ENCODE data around the gene ITPRID1. TPM values are rescaled to one million over a fixed set of nuclear protein-coding genes. Genes with fewer than 3 reads are reported as not detected.
"Not testable (repeated sequence)": the region's sequence is repeated elsewhere in the genome, so short reads cannot be mapped to it uniquely, and the experiment has no call there.

The ITPRID1 gene
- polyA plus RNA-seq, 1 donor (not counting 4 experiments of a cell fraction or from before 2014, with no cell fraction given), result not detected

GRCh38 chr7:31526864-31527263 is 13.0 kb downstream of the ITPRID1 start:
- FAIRE-seq (no peak), DNase-seq (ENCODE audit: low read depth, low spot score) (no peak)
- Histone ChIP-seq H3K79me2 (ENCODE audit: control insufficient read depth, insufficient read depth, low read length) (no peaks in the 10 kb centered on the region), H3K9me1 (ENCODE audit: control insufficient read depth, extremely low read depth, insufficient read depth, low read length) (no peaks in the 10 kb centered on the region), H3K27me3 (ENCODE audit: control insufficient read depth, extremely low read depth, insufficient read depth, low read length) (peaks cover 4% of the 10 kb centered on the region), H3K9me3 (ENCODE audit: control insufficient read depth, low read depth, low read length) (no peaks in the 10 kb centered on the region), H3K36me3 (ENCODE audit: control insufficient read depth in 2 of 2, extremely low read depth in 1 of 2, insufficient read depth in 2 of 2, low read length in 2 of 2) (no peaks in the 10 kb centered on the region), H2AFZ (ENCODE audit: control insufficient read depth, low read length) (no peak overlapping the region), H3K27ac (ENCODE audit: control insufficient read depth, insufficient read depth, low read length) (no peak overlapping the region), H4K20me1 (ENCODE audit: control insufficient read depth, extremely low read depth, insufficient read depth, low read length) (no peaks in the 10 kb centered on the region), H3K4me3 (ENCODE audit: control insufficient read depth in 2 of 3, extremely low read depth in 1 of 3, insufficient read depth in 2 of 3, low read depth in 1 of 3, low read length in 3 of 3) (no peak overlapping the region), H3K4me2 (ENCODE audit: control insufficient read depth, extremely low read depth, insufficient read depth, low read depth, low read length) (no peak overlapping the region), H3K9ac (ENCODE audit: control insufficient read depth, extremely low read depth, insufficient read depth, low read length) (no peak overlapping the region), H3K4me1 (ENCODE audit: control insufficient read depth, extremely low read depth, insufficient read depth, low read length) (no peaks in the 10 kb centered on the region)
- dilution Hi-C loops (cut with MboI; ENCODE audit: extremely low pct_ligation_motif_present, low sequenced_read_pairs), result no loop called here
- no peak for TF ChIP-seq EZH2 (IDR thresholded peaks at IDR 0.05; ENCODE audit: low read length)
- TF ChIP-seq CTCF (optimal IDR thresholded peaks at IDR 0.05 in 1 of 3, IDR thresholded peaks at IDR 0.05 in 1 of 3, conservative IDR thresholded peaks at IDR 0.05 in 1 of 3; ENCODE audit: extremely low read depth in 1 of 3, insufficient read depth in 2 of 3, low read length in 3 of 3), result no peak

DNA sequence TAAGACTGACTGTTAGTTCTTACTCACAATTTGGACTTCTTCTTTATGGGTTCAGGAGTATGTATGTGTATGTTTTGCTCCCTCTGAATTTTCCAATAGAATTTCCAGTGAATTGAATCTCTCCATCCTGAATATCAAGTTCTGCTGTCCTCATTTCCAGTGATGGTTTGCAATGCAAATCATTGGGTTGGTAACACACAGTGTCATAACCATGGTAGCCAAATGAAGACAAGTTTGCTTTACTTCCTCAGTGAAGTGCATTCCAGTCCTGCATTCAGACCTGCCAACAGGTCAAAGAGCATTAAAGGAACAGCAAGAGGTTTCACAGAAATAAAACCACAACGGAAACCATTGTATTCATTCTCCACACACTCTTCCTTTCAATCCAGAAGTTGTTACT is 15.2 kb downstream of the ITPRID1 start:
- H4K20me1 ChIP-seq (ENCODE audit: control insufficient read depth, extremely low read depth, insufficient read depth, low read length), result no peaks in the 10 kb centered on the region
- DNase-seq (ENCODE audit: low read depth, low spot score), result no peak
- dilution Hi-C loops (cut with MboI; ENCODE audit: extremely low pct_ligation_motif_present, low sequenced_read_pairs), result no loop called here
- no peaks in the 10 kb centered on the region for H3K79me2 ChIP-seq (ENCODE audit: control insufficient read depth, insufficient read depth, low read length)
- H3K27ac ChIP-seq (ENCODE audit: control insufficient read depth, insufficient read depth, low read length), result no peak overlapping the region
- no peaks in the 10 kb centered on the region for H3K9me1 ChIP-seq (ENCODE audit: control insufficient read depth, extremely low read depth, insufficient read depth, low read length)
- FAIRE-seq, result no peak
- H3K4me1 ChIP-seq (ENCODE audit: control insufficient read depth, extremely low read depth, insufficient read depth, low read length), result no peaks in the 10 kb centered on the region
- H3K4me3 ChIP-seq (ENCODE audit: control insufficient read depth in 2 of 3, extremely low read depth in 1 of 3, insufficient read depth in 2 of 3, low read depth in 1 of 3, low read length in 3 of 3), result no peak overlapping the region
- H3K4me2 ChIP-seq (ENCODE audit: control insufficient read depth, extremely low read depth, insufficient read depth, low read depth, low read length), result no peak overlapping the region
- H2AFZ ChIP-seq (ENCODE audit: control insufficient read depth, low read length), result no peak overlapping the region
- no peaks in the 10 kb centered on the region for H3K9me3 ChIP-seq (ENCODE audit: control insufficient read depth, low read depth, low read length)
- no peak overlapping the region for H3K9ac ChIP-seq (ENCODE audit: control insufficient read depth, extremely low read depth, insufficient read depth, low read length)
- H3K27me3 ChIP-seq (ENCODE audit: control insufficient read depth, extremely low read depth, insufficient read depth, low read length), result peaks cover 4% of the 10 kb centered on the region
- no peak for TF ChIP-seq CTCF (optimal IDR thresholded peaks at IDR 0.05 in 1 of 3, IDR thresholded peaks at IDR 0.05 in 1 of 3, conservative IDR thresholded peaks at IDR 0.05 in 1 of 3; ENCODE audit: extremely low read depth in 1 of 3, insufficient read depth in 2 of 3, low read length in 3 of 3)
- no peak for TF ChIP-seq EZH2 (IDR thresholded peaks at IDR 0.05; ENCODE audit: low read length)
- H3K36me3 ChIP-seq (ENCODE audit: control insufficient read depth in 2 of 2, extremely low read depth in 1 of 2, insufficient read depth in 2 of 2, low read length in 2 of 2), result no peaks in the 10 kb centered on the region

GRCh38 chr7:31540651-31541185 is 26.8 kb downstream of the ITPRID1 start:
- H3K79me2 ChIP-seq (ENCODE audit: control insufficient read depth, insufficient read depth, low read length); H3K27me3 ChIP-seq (ENCODE audit: control insufficient read depth, extremely low read depth, insufficient read depth, low read length); H3K27ac ChIP-seq (ENCODE audit: control insufficient read depth, insufficient read depth, low read length); H3K4me2 ChIP-seq (ENCODE audit: control insufficient read depth, extremely low read depth, insufficient read depth, low read depth, low read length); H3K4me1 ChIP-seq (ENCODE audit: control insufficient read depth, extremely low read depth, insufficient read depth, low read length); H4K20me1 ChIP-seq (ENCODE audit: control insufficient read depth, extremely low read depth, insufficient read depth, low read length); DNase-seq (ENCODE audit: low read depth, low spot score); H3K9ac ChIP-seq (ENCODE audit: control insufficient read depth, extremely low read depth, insufficient read depth, low read length); H3K9me3 ChIP-seq (ENCODE audit: control insufficient read depth, low read depth, low read length); H3K36me3 ChIP-seq (ENCODE audit: control insufficient read depth in 2 of 2, extremely low read depth in 1 of 2, insufficient read depth in 2 of 2, low read length in 2 of 2); H3K4me3 ChIP-seq (ENCODE audit: control insufficient read depth in 2 of 3, extremely low read depth in 1 of 3, insufficient read depth in 2 of 3, low read depth in 1 of 3, low read length in 3 of 3); FAIRE-seq; dilution Hi-C loops (cut with MboI; ENCODE audit: extremely low pct_ligation_motif_present, low sequenced_read_pairs); H3K9me1 ChIP-seq (ENCODE audit: control insufficient read depth, extremely low read depth, insufficient read depth, low read length); H2AFZ ChIP-seq (ENCODE audit: control insufficient read depth, low read length): not testable (repeated sequence)

All from keratinocyte (primary cell).